ENCODE data around the gene FAM117B.
"Not testable (repeated sequence)": the region's sequence is repeated elsewhere in the genome, so short reads cannot be mapped to it uniquely, and the experiment has no call there.

The FAM117B gene

DNA sequence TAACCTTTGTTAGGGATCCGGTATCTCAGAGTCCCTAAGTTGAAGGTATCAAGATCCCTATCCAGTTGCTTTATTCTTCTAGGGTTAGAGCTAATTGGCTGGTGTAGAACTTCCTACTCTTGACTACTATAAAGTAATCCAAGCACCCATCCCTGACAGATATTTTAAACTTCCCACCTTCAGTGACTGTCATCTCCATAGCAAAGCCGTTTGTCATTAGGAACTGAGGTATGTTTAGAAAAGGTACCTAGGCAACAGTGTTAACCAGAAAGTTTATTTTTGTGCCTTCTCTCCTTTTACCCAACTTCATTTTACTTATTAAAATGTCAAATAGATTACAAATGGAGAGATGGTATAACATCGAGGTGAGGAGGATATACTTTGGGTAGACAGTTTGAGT is 4.5 kb downstream of the FAM117B start:
- DNase-seq: no peak

- DNase-seq: no peak
Measured at GRCh38 chr2:202642567-202642966, 7.8 kb downstream of the FAM117B start.

DNA sequence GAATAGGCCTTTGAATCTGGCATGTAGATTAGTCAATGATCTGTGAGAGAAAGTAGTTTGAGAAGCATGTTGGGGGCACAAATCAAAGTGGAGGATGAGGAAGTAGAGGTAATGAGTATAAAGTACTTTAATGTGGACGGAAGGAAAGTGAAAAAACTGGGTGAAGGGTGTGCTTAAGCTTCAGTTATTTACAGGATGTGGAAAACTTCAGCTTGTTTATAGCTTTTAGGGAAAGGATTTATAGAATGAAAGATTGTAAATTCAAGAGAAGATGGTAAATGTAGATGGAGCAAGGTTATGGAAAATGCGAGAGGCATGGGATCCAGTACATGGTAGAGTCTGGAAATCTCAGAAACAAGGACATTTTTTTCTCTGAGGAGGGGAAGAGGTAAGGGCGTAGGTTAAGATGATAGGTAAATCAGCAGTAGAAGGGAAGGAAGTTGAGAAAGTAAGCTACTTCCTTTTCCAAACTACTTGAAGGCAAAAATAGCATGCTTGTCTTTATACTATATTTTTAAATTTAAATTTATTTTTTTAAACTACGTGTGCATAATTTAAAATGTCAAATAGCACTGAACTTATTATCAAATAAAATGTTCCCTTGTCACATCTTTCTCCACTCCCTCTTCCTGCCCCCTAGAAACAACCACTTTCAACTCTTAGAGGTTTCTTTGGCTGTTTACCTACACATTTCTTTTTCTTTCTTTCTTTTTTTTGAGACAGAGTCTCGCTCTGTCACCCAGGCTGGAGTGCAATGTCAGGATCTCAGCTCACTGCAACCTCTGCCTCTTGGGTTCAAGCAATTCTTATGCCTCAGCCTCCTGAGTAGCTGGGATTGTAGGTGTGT is 8.5 kb downstream of the FAM117B start:
- no peak for DNase-seq

DNA sequence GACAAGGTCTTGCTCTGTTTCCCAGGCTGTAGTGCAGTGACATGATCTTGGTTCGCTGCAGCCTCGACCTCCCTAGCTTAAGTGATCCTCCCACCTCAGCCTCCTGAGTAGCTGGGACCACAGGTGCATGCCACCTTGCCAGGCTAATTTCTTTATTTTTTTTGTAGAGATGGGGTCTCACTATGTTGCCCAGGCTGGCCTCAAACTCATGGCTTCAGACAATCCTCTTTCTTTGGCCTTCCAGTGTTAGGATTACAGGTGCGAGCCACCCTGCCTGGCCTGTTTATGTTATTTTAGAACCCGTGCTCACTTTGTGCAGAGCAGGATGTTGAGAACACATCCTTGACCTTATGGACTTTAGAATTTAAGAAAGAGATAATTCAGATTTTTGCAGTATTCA is 17.4 kb downstream of the FAM117B start:
- DNase-seq: no peak

- no peak for DNase-seq
Measured at GRCh38 chr2:202653890-202654289, 19.1 kb downstream of the FAM117B start.

DNA sequence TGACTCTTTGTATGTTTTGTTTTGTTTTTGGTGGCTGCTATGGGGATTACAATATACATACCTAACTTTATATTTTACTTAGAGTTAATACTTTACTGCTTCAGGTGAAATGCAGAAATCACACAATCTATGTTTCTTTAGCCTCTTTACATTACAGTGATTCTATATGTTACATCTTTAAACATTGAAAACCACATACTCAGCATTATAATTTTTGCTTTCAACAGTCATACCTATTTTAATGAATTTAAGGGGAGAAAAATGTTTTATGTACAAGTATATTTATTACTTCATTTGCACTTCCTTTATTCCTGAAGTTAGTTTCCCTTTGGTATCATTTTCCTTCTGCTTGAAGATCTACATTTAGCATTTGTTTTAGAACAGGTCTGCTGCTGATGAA is 23.1 kb downstream of the FAM117B start:
- DNase-seq: no peak

DNA sequence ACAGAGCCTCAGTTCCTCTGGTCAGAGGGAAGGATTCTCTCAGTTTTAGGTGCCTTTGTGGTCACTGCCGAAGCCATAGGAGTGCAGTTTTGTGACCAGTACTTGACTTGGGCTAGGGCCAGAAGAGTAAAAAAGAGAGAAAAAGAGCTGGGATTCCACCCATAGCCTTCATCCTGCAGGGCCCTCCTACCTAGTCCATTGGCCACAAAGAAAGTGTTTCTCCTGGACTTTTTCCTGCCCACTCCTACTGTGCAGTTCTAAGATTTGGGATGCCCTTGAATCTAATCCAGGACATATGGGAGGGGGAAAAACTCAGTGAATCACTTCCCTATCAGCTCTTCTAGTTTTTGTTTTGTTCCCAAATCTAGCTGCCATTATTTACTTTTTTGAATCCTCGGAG is 26.0 kb downstream of the FAM117B start:
- DNase-seq: no peak

GRCh38 chr2:202669841-202670240 is 35.1 kb downstream of the FAM117B start:
- DNase-seq: no peak

- DNase-seq: no peak
Measured at GRCh38 chr2:202671317-202672035, 36.7 kb downstream of the FAM117B start.

DNA sequence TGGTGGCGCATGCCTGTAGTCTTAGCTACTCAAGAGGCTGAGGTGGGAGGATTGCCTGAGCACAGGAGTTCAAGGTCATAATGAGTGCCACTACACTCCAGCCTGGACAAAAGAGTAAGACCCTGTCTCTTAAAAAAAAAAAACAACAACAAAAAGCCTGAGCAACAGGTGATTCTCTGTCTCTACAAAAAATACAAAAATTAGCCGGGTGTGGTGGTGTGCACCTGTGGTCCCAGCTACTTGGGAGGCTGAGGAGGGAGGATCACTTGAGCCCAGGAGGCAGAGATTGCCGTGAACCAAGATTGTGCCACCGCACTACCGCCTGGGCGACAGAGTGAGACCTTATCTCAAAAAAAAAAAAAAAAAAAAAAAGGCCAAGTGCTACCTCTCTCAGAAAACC is 40.3 kb downstream of the FAM117B start:
- DNase-seq: not testable (repeated sequence)

GRCh38 chr2:202679980-202680379 is 45.2 kb downstream of the FAM117B start:
- DNase-seq: no peak

- DNase-seq: no peak
Measured at GRCh38 chr2:202680512-202680911, 45.7 kb downstream of the FAM117B start.

- DNase-seq: no peak
Measured at GRCh38 chr2:202681688-202682205, 47.0 kb downstream of the FAM117B start.

GRCh38 chr2:202682274-202682673 is 47.5 kb downstream of the FAM117B start:
- DNase-seq: no peak

GRCh38 chr2:202687276-202687675 is 52.5 kb downstream of the FAM117B start:
- DNase-seq: no peak

DNA sequence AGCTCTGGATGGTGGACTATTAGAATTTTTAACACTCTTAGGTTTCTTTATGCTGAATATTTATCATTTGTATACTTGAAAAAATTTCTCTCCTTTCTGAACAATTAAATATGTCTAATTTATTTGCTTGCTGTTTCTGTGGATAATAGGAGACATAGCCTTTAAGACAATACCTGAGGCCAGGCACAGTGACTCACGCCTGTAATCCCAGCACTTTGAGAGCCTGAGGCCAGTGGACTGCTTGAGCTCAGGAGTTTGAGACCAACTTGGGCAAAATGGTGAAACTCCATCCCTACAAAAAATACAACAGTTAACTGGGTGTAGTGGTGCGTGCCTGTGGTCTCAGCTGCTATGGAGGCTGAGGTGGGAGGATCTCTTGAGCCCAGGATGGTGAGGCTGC is 54.7 kb downstream of the FAM117B start:
- no peak for DNase-seq

GRCh38 chr2:202689898-202690297 is 55.1 kb downstream of the FAM117B start:
- DNase-seq: no peak

DNA sequence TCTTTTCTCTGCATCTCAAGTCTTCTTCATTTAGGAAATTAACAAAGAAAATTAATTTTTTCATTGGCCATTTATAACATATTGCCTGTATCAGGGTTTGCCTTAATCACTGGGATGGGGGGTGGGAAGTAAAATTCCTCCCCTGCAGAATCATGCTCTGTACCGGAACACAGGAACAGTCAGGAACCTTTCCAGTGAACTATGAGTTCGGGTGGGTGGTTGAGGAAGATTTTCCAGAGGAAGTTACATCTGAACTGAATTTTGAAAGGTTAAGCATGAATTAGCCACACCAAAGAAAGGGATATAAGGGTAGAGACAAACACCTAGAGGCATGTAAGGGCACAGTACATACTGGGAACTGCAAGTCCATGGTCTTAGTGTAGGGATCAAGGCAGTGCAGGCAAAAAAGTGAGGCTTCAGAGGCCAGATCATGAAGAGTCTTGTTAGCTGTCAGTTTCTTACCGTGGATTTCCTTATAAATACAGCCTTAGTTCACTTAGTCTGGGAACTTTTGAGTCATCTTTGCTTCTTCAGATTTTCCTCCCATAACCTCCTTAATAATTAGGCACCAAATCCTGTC is 55.6 kb downstream of the FAM117B start:
- no peak for DNase-seq

- no peak for DNase-seq
Measured at GRCh38 chr2:202693503-202693902, 58.7 kb downstream of the FAM117B start.

DNA sequence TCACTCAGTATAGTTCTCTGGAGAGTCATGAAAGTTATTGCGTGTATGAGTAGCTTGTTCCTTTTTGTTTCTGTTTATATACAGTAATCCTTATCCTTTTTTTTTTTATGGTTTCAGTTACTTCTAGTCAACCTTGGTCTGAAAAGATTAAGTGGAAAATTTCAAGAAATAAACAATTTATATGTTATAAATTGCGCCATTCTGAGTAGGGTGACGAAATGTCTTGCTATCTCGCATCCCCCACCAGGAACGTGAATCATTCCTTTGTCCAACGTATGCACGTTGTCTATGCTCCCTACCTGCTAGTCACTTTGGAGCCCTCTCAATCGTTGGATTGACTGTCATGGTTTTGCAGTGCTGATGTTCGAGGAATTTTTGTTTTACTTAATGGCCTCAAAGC is 60.4 kb downstream of the FAM117B start:
- DNase-seq: no peak

- DNase-seq: no peak
Measured at GRCh38 chr2:202700075-202700901, 65.5 kb downstream of the FAM117B start.

- DNase-seq: no peak
Measured at GRCh38 chr2:202703091-202703490, 68.3 kb downstream of the FAM117B start.

DNA sequence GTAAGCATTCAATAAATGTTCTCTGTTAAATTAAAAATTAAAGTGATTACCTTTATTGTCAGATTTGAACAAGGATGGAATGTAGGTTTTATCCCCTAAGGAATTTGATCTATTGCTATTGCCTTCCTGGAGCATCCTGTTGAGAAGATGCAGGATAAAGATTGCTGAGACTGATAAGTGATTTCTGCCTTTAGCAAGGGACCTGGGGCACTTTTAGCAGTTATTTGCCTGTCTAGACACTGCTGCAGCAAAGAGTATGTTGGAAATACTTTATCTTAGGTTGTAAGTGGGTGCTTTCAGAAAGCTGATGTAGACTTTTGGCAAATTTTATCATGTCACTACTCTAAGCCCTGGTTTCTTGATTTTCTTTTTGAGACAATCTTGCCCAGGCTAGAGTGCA is 69.5 kb downstream of the FAM117B start:
- DNase-seq: no peak

All from NCI-H345 (cell line).